ENCODE results near the gene TPPP3. TPM values are rescaled to one million over a fixed set of nuclear protein-coding genes. Genes with fewer than 3 reads are reported as not detected.
"Not testable (repeated sequence)": the region's sequence is repeated elsewhere in the genome, so short reads cannot be mapped to it uniquely, and the experiment has no call there.

TPPP3 gene
- total RNA-seq, 4 donors from 2014 or later: 32.0 to 116 (median 41.3) TPM

DNA sequence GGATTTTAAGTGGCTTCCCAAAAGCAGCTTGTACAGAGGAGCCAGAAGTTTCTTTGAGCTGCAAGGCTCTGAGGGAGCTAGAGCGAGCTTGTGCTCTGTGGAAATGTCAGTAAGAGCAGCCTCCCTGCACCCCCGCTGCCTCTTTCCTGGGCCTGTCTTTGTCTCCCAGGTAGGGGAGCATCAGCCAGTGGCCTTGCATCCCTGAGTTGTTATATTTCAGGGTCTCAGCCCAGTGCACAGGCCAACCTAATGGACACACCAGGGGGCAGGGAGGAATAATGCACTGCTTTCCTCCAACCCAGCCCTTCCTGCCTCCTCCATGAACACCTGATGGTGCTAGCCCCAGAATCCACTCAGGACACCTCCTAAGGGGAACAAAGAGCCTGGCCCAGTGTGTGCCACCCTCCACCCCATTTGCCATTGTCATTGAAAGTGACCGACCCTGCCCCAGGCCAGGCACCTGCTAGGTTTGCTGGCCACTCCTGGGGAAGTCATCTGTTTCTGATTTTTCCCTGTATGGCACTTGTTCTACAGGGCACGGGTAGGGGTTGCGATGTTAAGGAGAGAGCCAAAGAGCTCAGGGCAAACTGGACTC, 6.3 kb downstream of the TPPP3 start:
- intact Hi-C loops (cut with DNase I): no loop called here
- no peak for TF ChIP-seq EP300 (IDR thresholded peaks at IDR 0.05)
- TF ChIP-seq POLR2AphosphoS5 (IDR thresholded peaks at IDR 0.05): no peak
- TF ChIP-seq, protein P1, sequence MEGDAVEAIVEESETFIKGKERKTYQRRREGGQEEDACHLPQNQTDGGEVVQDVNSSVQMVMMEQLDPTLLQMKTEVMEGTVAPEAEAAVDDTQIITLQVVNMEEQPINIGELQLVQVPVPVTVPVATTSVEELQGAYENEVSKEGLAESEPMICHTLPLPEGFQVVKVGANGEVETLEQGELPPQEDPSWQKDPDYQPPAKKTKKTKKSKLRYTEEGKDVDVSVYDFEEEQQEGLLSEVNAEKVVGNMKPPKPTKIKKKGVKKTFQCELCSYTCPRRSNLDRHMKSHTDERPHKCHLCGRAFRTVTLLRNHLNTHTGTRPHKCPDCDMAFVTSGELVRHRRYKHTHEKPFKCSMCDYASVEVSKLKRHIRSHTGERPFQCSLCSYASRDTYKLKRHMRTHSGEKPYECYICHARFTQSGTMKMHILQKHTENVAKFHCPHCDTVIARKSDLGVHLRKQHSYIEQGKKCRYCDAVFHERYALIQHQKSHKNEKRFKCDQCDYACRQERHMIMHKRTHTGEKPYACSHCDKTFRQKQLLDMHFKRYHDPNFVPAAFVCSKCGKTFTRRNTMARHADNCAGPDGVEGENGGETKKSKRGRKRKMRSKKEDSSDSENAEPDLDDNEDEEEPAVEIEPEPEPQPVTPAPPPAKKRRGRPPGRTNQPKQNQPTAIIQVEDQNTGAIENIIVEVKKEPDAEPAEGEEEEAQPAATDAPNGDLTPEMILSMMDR (IDR thresholded peaks at IDR 0.05): no peak
- TF ChIP-seq POLR2A (IDR thresholded peaks at IDR 0.05; ENCODE audit: low read depth): no peak
- no peak overlapping the region for H3K27ac ChIP-seq (replicated peaks in 1 of 4)
- H3K9me3 ChIP-seq: no peaks in the 10 kb centered on the region
- H3K4me1 ChIP-seq: peaks cover 12 to 30% (median 29%) of the 10 kb centered on the region in 4 donors
- DNase-seq (ENCODE audit: extremely low spot score): no peak
- no peak overlapping the region for H3K4me3 ChIP-seq
- no peaks in the 10 kb centered on the region for H3K27me3 ChIP-seq
- H3K36me3 ChIP-seq: peaks cover 0 to 24% (median 0%) of the 10 kb centered on the region in 4 donors
- WGBS: 100% methylated on average over 5 of the region's 5 CpGs

DNA sequence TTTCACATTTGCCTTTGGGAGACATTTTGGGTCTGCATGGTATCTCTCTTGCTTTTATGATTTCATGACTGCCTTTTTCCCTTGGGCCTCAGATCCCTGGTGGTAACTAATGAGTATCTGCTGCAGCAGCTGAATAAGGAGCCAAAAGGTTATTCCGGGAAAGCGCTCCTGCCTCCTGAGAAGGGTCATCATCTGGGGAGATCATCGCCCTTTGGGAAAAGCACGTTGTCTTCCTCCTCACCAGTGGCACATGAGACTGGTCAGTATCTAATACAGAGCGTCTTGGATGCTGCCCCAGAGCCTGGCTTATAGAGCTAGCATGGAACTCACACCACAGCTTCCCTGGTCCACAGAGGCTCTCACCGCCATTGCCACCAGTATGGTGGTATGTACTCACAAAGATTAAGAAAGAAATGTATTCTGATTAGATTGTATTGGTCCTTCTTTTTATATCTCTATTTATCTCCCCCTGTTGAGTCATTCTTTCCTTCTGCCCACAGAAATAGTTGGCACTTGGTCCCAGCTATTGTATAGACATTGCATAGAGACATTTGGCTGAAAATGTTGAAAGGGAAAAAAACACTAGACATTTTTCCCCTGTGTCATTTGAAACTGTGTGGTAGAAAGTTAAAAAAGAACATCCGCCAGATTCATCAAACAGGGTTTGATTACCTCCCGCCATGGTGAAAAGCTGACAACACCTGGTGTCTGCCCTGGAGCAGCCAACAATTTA, 8.4 kb downstream of the TPPP3 start:
- Histone ChIP-seq H3K9me3 (no peaks in the 10 kb centered on the region), H3K36me3 (peaks cover 0 to 16% (median 0%) of the 10 kb centered on the region in 4 donors), H3K4me3 (no peak overlapping the region), H3K27ac (replicated peaks in 1 of 4) (no peak overlapping the region), H3K4me1 (peaks cover 0 to 10% (median 8%) of the 10 kb centered on the region in 4 donors), H3K27me3 (no peaks in the 10 kb centered on the region)
- no peak for DNase-seq (ENCODE audit: extremely low spot score)
- intact Hi-C loops (cut with DNase I): no loop called here
- 71% methylated on average over 8 of the region's 8 CpGs for WGBS
- TF ChIP-seq POLR2AphosphoS5 (IDR thresholded peaks at IDR 0.05) (no peak), EP300 (IDR thresholded peaks at IDR 0.05) (no peak), POLR2A (IDR thresholded peaks at IDR 0.05; ENCODE audit: low read depth) (no peak)
- TF ChIP-seq, protein P1 (IDR thresholded peaks at IDR 0.05): no peak

DNA sequence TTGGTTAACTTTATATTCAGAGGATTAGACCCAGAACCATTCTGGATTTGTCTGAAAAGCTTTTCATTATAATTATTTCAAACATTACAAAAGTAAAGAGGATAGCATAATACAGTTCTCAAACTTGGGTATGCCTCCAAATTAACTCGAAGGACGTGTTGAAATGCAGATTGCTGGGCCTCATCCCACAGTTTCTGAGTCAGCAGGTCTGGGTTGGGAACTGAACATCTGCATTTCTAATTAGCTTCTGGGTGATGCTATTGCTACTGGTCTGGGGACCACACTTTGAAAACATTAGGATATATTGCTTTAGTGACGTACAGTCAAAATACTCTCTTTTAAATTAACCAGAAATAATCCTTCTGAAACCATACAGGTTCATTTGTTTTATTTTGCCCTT, 10.0 kb downstream of the TPPP3 start:
- Histone ChIP-seq H3K27me3 (no peaks in the 10 kb centered on the region), H3K27ac (replicated peaks in 1 of 4) (no peak overlapping the region), H3K4me1 (peaks cover 0 to 8% (median 0%) of the 10 kb centered on the region in 4 donors), H3K36me3 (peaks cover 0 to 7% (median 0%) of the 10 kb centered on the region in 4 donors), H3K4me3 (no peak overlapping the region), H3K9me3 (no peaks in the 10 kb centered on the region)
- WGBS: 86% methylated on average over 3 of the region's 3 CpGs
- intact Hi-C loops (cut with DNase I): no loop called here
- DNase-seq (ENCODE audit: extremely low spot score): no peak
- no peak for TF ChIP-seq POLR2A (IDR thresholded peaks at IDR 0.05; ENCODE audit: low read depth)
- TF ChIP-seq, protein P1 (IDR thresholded peaks at IDR 0.05): no peak
- TF ChIP-seq POLR2AphosphoS5 (IDR thresholded peaks at IDR 0.05): no peak
- no peak for TF ChIP-seq EP300 (IDR thresholded peaks at IDR 0.05)

DNA sequence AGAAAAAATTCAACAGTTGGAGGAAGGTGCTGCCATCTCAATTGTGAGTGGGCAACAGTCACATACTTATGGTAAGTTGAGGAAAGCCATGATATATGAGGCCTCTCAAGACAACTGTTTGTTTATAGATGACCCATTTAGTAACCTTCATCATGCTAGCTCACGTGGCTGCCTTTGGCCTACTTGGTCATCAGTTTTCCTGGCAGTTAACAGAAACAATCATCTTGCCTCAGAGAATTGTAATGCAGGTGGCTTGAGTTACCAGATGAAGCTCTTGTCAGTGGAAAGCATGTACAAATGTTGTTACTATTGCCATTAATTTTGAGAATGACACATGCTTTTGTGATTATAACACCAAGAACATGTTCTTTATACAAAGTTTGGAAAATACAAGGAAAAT, 14.7 kb downstream of the TPPP3 start:
- intact Hi-C loops (cut with DNase I): no loop called here
- H3K36me3 ChIP-seq: no peaks in the 10 kb centered on the region
- DNase-seq (ENCODE audit: extremely low spot score): no peak

DNA sequence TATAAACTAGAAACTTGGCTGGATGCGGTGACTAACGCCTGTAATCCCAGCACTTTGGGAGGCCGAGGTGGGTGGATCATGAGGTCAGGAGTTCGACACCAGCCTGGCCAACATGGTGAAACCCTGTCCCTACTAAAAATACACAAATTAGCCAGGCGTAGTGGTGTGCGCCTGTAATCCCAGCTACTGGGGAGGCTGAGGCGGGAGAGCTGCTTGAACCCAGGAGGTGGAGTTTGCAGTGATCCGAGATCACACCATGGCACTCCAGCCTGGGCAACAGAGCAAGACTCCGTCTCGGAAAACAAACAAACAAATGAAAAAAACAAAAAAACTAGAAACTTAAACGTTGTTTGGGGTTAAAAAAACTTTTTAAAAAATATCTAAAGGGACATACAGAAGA, 17.3 kb downstream of the TPPP3 start:
- H3K36me3 ChIP-seq; intact Hi-C loops (cut with DNase I); H3K9me3 ChIP-seq; H3K27me3 ChIP-seq; DNase-seq (ENCODE audit: extremely low spot score); H3K4me3 ChIP-seq; H3K27ac ChIP-seq (replicated peaks in 1 of 4); H3K4me1 ChIP-seq: not testable (repeated sequence)
- 93% methylated on average over 11 of the region's 11 CpGs for WGBS

More for the DNA sequence above, 14.7 kb downstream of the TPPP3 start:
- H3K9me3 ChIP-seq: no peaks in the 10 kb centered on the region
- no peak overlapping the region for H3K27ac ChIP-seq (replicated peaks in 1 of 4)
- no peak overlapping the region for H3K4me3 ChIP-seq
- 62% methylated on average over 1 of the region's 1 CpG for WGBS
- peaks cover 0 to 8% (median 0%) of the 10 kb centered on the region in 4 donors for H3K4me1 ChIP-seq
- no peak for TF ChIP-seq POLR2AphosphoS5 (IDR thresholded peaks at IDR 0.05)
- TF ChIP-seq, protein P1 (IDR thresholded peaks at IDR 0.05): no peak
- no peak for TF ChIP-seq POLR2A (IDR thresholded peaks at IDR 0.05; ENCODE audit: low read depth)
- no peaks in the 10 kb centered on the region for H3K27me3 ChIP-seq

Measured in esophagus muscularis mucosa (tissue), 4 donors.